Gastroesophageal sphincter (tissue), 4 donors: ENCODE results near the gene DCX. TPM values are rescaled to one million over a fixed set of nuclear protein-coding genes. Genes with fewer than 3 reads are reported as not detected.

Experiments
- ATAC-seq: fragments of 150-250 bp; one replicate; pipeline ENCODE4 v1.9.1; 2016; ENCODE audit warnings: mild to moderate bottlenecking, moderate library complexity
- H3K27ac ChIP-seq, 4 donors: fragments of 200-600 bp; sonication (generic) in 3 of 4; 1 replicate in 3 of 4; 2 replicates in 1 of 4; pipeline ENCODE4 v1.5.1; 2016 to 2019
- H3K27me3 ChIP-seq: fragments of 200-600 bp; sonication (generic); one replicate; pipeline ENCODE4 v1.5.1; 2019
- H3K36me3 ChIP-seq, 2 donors: fragments of 200-600 bp; sonication (generic); one replicate each; pipeline ENCODE4 v1.5.1; 2019; ENCODE audit warnings: control low read depth in 1 of 2
- H3K4me1 ChIP-seq, 3 donors: fragments of 200-600 bp; sonication (generic); 1 replicate in 2 of 3; 2 replicates in 1 of 3; pipeline ENCODE4 v1.5.1; 2016 to 2019; ENCODE audit warnings: control low read depth in 2 of 3
- H3K4me3 ChIP-seq, 2 donors: fragments of 200-600 bp; sonication (generic); one replicate each; pipeline ENCODE4 v1.5.1; 2019; ENCODE audit warnings: mild to moderate bottlenecking in 1 of 2, moderate library complexity in 1 of 2
- H3K9me3 ChIP-seq, 3 donors: fragments of 200-600 bp; sonication (generic); one replicate each; pipeline ENCODE4 v1.5.1; 2017 to 2019; ENCODE audit warnings: control low read depth in 2 of 3
- EP300 ChIP-seq: sonication (generic); formaldehyde crosslinking; IDR thresholded peaks from one replicate; pipeline ENCODE4 v1.6.1; 2017; ENCODE audit warnings: antibody characterized with exemption, mild to moderate bottlenecking
- POLR2A ChIP-seq, 2 donors: fragments of 450-650 bp; IDR thresholded peaks; one replicate each; pipeline ENCODE4 v1.6.1; 2017; ENCODE audit warnings: antibody characterized with exemption in 2 of 2, mild to moderate bottlenecking in 2 of 2, moderate library complexity in 1 of 2
- POLR2AphosphoS5 ChIP-seq: sonication (generic); formaldehyde crosslinking; IDR thresholded peaks from one replicate; pipeline ENCODE4 v1.6.1; 2017; ENCODE audit warnings: antibody characterized with exemption
- WGBS, 2 donors: methylation state at CpG; one replicate each; pipeline ENCODE4 v1.1.5; 2018; ENCODE audit warnings: low coverage in 1 of 2; 5-methylcytosine and 5-hydroxymethylcytosine counted together
- total RNA-seq, 4 donors: library from RNA; depleted of rRNA; stranded (reverse); fragments of >200 nt; gene quantifications; one replicate each; pipeline ENCODE4 v1.1.0, GENCODE V29; 2016
- TF ChIP-seq, protein P1 (sequence below), 4 experiments: fragments of 200-600 bp in 2 of 4; fragments of 450-650 bp in 2 of 4; sonication (generic) in 1 of 4; IDR thresholded peaks; one replicate each; pipeline ENCODE4 v1.5.1; 2017 to 2019; ENCODE audit warnings: antibody characterized with exemption in 4 of 4, mild to moderate bottlenecking in 2 of 4, moderate library complexity in 2 of 4

Gene DCX
- total RNA-seq, result under 1 TPM in 1 of 4 donors, not detected in 3; under 0.01 TPM

DNA sequence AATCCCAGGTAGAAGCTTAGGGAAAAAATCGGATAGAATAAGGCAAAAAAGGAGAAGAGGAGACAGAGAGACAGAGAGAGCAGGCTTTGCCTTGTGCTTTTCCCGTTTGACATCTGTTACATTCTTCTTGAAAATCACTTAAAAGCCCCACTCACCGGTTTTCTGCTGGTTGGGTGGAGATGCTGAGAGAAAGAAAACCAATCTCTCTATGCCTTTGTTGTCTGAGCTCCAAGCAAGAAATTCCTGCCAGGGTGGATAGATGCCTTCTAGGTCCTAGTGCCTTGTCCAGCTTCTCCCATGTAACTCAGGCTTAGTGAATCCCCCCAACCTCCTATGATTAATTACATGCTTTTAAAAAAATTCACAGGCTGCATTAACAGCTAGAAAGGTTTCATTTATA, at the start of gene DCX:
DCX (minus strand) TSS at position 210 of the 400 bp plus-strand sequence. CDS start 1,794 bp downstream, outside the sequence.
- no peaks in the 10 kb centered on the region for H3K36me3 ChIP-seq
- H3K9me3 ChIP-seq, result no peaks in the 10 kb centered on the region
- H3K4me3 ChIP-seq, result no peak within 1 kb of the TSS
- WGBS, 2 donors, result 4 to 10% methylated on average over 2 to 3 of the region's 3 CpGs
- TF ChIP-seq EP300 (no peak), POLR2A (IDR thresholded peaks at IDR 0.05) (no peak), POLR2AphosphoS5 (no peak)
- TF ChIP-seq, protein P1, sequence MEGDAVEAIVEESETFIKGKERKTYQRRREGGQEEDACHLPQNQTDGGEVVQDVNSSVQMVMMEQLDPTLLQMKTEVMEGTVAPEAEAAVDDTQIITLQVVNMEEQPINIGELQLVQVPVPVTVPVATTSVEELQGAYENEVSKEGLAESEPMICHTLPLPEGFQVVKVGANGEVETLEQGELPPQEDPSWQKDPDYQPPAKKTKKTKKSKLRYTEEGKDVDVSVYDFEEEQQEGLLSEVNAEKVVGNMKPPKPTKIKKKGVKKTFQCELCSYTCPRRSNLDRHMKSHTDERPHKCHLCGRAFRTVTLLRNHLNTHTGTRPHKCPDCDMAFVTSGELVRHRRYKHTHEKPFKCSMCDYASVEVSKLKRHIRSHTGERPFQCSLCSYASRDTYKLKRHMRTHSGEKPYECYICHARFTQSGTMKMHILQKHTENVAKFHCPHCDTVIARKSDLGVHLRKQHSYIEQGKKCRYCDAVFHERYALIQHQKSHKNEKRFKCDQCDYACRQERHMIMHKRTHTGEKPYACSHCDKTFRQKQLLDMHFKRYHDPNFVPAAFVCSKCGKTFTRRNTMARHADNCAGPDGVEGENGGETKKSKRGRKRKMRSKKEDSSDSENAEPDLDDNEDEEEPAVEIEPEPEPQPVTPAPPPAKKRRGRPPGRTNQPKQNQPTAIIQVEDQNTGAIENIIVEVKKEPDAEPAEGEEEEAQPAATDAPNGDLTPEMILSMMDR (IDR thresholded peaks at IDR 0.05), result no peak
- H3K27me3 ChIP-seq, result peaks cover 4% of the 10 kb centered on the region
- no peak within 1 kb of the TSS for H3K27ac ChIP-seq
- no peaks in the 10 kb centered on the region for H3K4me1 ChIP-seq
- no peak for ATAC-seq

DNA sequence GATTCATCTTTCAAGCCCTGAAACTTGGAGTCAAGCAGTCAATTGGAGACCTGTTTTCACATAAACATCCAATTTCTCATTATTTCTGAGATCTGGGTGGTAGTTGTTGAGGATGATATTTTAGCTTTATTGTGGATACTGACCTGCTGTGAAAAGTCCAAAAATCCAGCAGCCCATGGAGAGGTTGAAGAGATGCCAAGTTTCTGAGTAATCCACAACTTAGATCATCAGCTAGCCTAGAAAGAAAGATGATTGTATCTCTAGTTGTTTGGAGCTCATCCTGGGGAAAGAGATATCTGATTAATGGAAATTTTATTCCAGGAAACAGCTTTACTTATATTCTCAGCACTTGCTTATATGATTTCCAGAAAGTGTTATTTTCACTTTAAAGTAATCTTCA, 48.6 kb upstream of the DCX start:
- TF ChIP-seq POLR2A (IDR thresholded peaks at IDR 0.05) (no peak), EP300 (no peak), POLR2AphosphoS5 (no peak)
- TF ChIP-seq, protein P1 (IDR thresholded peaks at IDR 0.05), result no peak
- H3K9me3 ChIP-seq, result no peaks in the 10 kb centered on the region
- no peak overlapping the region for H3K27ac ChIP-seq
- H3K36me3 ChIP-seq, result no peaks in the 10 kb centered on the region
- no peak overlapping the region for H3K4me3 ChIP-seq
- no peaks in the 10 kb centered on the region for H3K27me3 ChIP-seq
- ATAC-seq, result no peak
- no peaks in the 10 kb centered on the region for H3K4me1 ChIP-seq

DNA sequence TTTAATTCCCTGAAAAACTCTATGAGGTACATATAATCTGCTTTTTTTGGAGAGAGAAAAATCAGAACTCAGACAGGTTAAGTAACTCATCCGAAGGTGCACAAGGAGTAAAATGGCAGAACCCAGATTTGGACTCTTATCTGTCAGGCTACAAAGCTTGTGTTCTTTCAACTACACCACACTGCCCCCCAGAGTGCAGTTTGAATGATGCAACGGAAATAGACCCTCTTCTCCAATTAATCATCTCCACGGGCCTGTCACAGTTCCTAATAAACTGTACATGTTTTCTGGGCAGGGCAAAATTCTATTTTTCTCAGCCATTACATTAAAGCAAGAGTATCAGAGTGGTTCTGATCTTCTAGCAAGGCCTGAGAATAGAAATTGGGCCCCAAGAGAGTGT, 35.3 kb upstream of the DCX start:
- Histone ChIP-seq H3K27ac (no peak overlapping the region), H3K27me3 (no peaks in the 10 kb centered on the region), H3K36me3 (no peaks in the 10 kb centered on the region), H3K4me1 (no peaks in the 10 kb centered on the region), H3K4me3 (no peak overlapping the region), H3K9me3 (no peaks in the 10 kb centered on the region)
- TF ChIP-seq EP300, result no peak
- TF ChIP-seq POLR2AphosphoS5, result no peak
- no peak for TF ChIP-seq POLR2A (IDR thresholded peaks at IDR 0.05)
- TF ChIP-seq, protein P1 (IDR thresholded peaks at IDR 0.05), result no peak
- no peak for ATAC-seq
- 36 to 50% methylated on average over 3 of the region's 3 CpGs for WGBS, 2 donors

DNA sequence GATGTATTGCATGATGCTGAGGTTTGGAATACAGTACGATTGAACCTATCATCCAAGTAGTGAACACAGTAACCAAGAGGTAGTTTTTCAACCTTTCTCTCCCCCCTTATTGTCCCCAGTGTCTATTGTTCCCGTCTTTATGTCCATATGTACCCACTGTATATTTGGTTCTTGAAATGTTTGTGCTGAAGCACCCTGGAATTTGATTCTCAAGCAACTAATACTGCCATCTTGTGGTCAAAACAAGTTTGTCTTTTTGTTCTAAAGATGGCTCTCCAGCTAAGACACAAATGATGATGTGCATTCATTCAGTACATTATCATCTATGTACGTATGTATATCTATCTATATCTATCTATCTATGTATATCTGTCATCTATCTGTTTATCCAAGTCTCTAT, 33.5 kb upstream of the DCX start:
- H3K4me1 ChIP-seq, result no peaks in the 10 kb centered on the region
- WGBS, 2 donors, result 26 to 32% methylated on average over 3 of the region's 3 CpGs
- TF ChIP-seq POLR2AphosphoS5, result no peak
- TF ChIP-seq, protein P1 (IDR thresholded peaks at IDR 0.05), result peak in 3 of 4 experiments; percentile 10 to 64 (median 39)
- no peak for TF ChIP-seq EP300
- ATAC-seq, result no peak
- no peaks in the 10 kb centered on the region for H3K36me3 ChIP-seq
- no peak overlapping the region for H3K27ac ChIP-seq
- H3K4me3 ChIP-seq, result no peak overlapping the region
- no peaks in the 10 kb centered on the region for H3K9me3 ChIP-seq
- H3K27me3 ChIP-seq, result no peaks in the 10 kb centered on the region

DNA sequence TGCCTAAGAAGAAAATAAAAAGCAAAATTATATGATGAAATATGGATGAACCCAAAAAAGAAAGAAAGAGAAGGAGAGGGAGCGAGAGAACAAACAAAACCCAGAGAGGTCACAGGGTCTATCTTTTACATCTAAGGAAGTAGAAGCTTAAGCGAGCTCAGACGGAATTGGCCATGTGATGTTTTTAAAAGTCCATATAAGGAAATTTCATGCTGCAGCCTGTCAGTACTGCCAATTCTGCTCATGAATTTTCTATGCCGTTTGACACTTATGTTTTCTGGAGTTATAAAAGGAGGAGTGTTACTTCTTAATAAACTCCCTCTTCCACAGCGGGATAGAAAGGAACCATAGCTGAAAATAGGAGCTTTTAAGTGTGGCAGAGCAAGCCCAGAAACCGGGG, 32.9 kb upstream of the DCX start:
- no peaks in the 10 kb centered on the region for H3K27me3 ChIP-seq
- 28 to 55% methylated on average over 5 of the region's 6 CpGs for WGBS, 2 donors
- TF ChIP-seq POLR2AphosphoS5, result no peak
- TF ChIP-seq POLR2A (IDR thresholded peaks at IDR 0.05), result no peak
- TF ChIP-seq EP300, result no peak
- TF ChIP-seq, protein P1 (IDR thresholded peaks at IDR 0.05), result no peak
- no peaks in the 10 kb centered on the region for H3K9me3 ChIP-seq
- H3K27ac ChIP-seq, result no peak overlapping the region
- H3K36me3 ChIP-seq, result no peaks in the 10 kb centered on the region
- H3K4me3 ChIP-seq, result no peak overlapping the region
- no peaks in the 10 kb centered on the region for H3K4me1 ChIP-seq
- no peak for ATAC-seq
